OCI-LY3 (cell line): Measurements from ENCODE around the gene ADD2.

Source experiments
- H2AFZ ChIP-seq: fragments of 200-600, 300-600 bp; shearing (Covaris generic); 2 replicates; pipeline ENCODE4 v1.6.0; 2014; ENCODE audit warnings: antibody characterized with exemption, low read depth, low read length
- H3K27ac ChIP-seq: fragments of 200-600, 300-600 bp; sonication (generic); 2 replicates; pipeline ENCODE4 v1.5.1; 2014; ENCODE audit warnings: mild to moderate bottlenecking, low read length, moderate library complexity, mixed read lengths
- H3K27me3 ChIP-seq: fragments of 200-600, 300-600 bp; sonication (generic); 2 replicates; pipeline ENCODE4 v1.6.1; 2014; ENCODE audit warnings: low read depth, low read length, mixed read lengths
- H3K36me3 ChIP-seq: fragments of 200-600, 300-600 bp; sonication (generic); replicated peaks from 2 replicates; pipeline ENCODE3; 2014; ENCODE audit warnings: low read depth, low read length, mixed read lengths
- H3K4me1 ChIP-seq: fragments of 300-600, 200-600 bp; sonication (generic); 2 replicates; pipeline ENCODE4 v1.6.1; 2014; ENCODE audit warnings: low read length, mixed read lengths
- H3K4me2 ChIP-seq: fragments of 200-600, 300-600 bp; sonication (generic); 2 replicates; pipeline ENCODE4 v1.6.1; 2014; ENCODE audit warnings: low read length, mixed read lengths
- H3K4me3 ChIP-seq: fragments of 300-600, 200-600 bp; sonication (generic); 2 replicates; pipeline ENCODE4 v1.5.1; 2014; ENCODE audit warnings: antibody characterized with exemption, mild to moderate bottlenecking, low read length, moderate library complexity
- H3K79me2 ChIP-seq: fragments of 300-600, 200-600 bp; shearing (Covaris generic); 2 replicates; pipeline ENCODE4 v1.6.1; 2014; ENCODE audit warnings: mild to moderate bottlenecking, low read length, mixed read lengths
- H3K9ac ChIP-seq: fragments of 300-600, 200-600 bp; shearing (Covaris generic); 2 replicates; pipeline ENCODE4 v1.6.0; 2014; ENCODE audit warnings: mild to moderate bottlenecking, low read length, moderate library complexity
- H3K9me3 ChIP-seq: fragments of 200-600, 300-600 bp; shearing (Covaris generic); 2 replicates; pipeline ENCODE4 v1.6.1; 2014; ENCODE audit warnings: low read length, mixed read lengths; ENCODE audit not compliant: insufficient read depth
- H4K20me1 ChIP-seq: fragments of 200-600, 300-600 bp; sonication (generic); 2 replicates; pipeline ENCODE4 v1.6.1; 2016; ENCODE audit warnings: low read length, mixed read lengths; ENCODE audit not compliant: insufficient read depth
- CTCF ChIP-seq: fragments of 200-600, 300-600 bp; sonication (generic); IDR thresholded peaks from 2 replicates; pipeline ENCODE4 v1.5.1; 2014; ENCODE audit warnings: antibody characterized with exemption, low read length, low read depth
- EZH2phosphoT487 ChIP-seq: fragments of 200-600 bp; shearing (Covaris generic); IDR thresholded peaks from 2 replicates; pipeline ENCODE4 v1.6.1; 2018; ENCODE audit warnings: antibody characterized with exemption, mixed run types, low read depth

The ADD2 gene

GRCh38 chr2:70718241-70718640, 49.8 kb downstream of the ADD2 start:
- Histone ChIP-seq H2AFZ (no peak overlapping the region), H3K27ac (no peak overlapping the region), H3K36me3 (no peaks in the 10 kb centered on the region), H3K27me3 (no peaks in the 10 kb centered on the region), H3K79me2 (no peaks in the 10 kb centered on the region), H3K4me2 (no peak overlapping the region), H3K9ac (no peak overlapping the region), H3K4me3 (no peak overlapping the region), H3K9me3 (no peaks in the 10 kb centered on the region), H4K20me1 (no peaks in the 10 kb centered on the region), H3K4me1 (no peaks in the 10 kb centered on the region)
- no peak for TF ChIP-seq EZH2phosphoT487
- TF ChIP-seq CTCF, result no peak

GRCh38 chr2:70717431-70718038, 50.5 kb downstream of the ADD2 start:
- no peak overlapping the region for H3K4me3 ChIP-seq
- H3K36me3 ChIP-seq, result no peaks in the 10 kb centered on the region
- no peaks in the 10 kb centered on the region for H4K20me1 ChIP-seq
- no peak overlapping the region for H3K27ac ChIP-seq
- no peak overlapping the region for H3K4me2 ChIP-seq
- H3K9ac ChIP-seq, result no peak overlapping the region
- no peaks in the 10 kb centered on the region for H3K27me3 ChIP-seq
- no peak overlapping the region for H2AFZ ChIP-seq
- H3K79me2 ChIP-seq, result no peaks in the 10 kb centered on the region
- no peak for TF ChIP-seq EZH2phosphoT487
- TF ChIP-seq CTCF, result no peak
- H3K9me3 ChIP-seq, result no peaks in the 10 kb centered on the region
- no peaks in the 10 kb centered on the region for H3K4me1 ChIP-seq

- H3K9ac ChIP-seq, result no peak overlapping the region
- H3K79me2 ChIP-seq, result no peaks in the 10 kb centered on the region
- H3K27me3 ChIP-seq, result no peaks in the 10 kb centered on the region
- TF ChIP-seq CTCF (no peak), EZH2phosphoT487 (no peak)
- no peaks in the 10 kb centered on the region for H3K9me3 ChIP-seq
- H3K4me2 ChIP-seq, result no peak overlapping the region
- no peaks in the 10 kb centered on the region for H4K20me1 ChIP-seq
- no peak overlapping the region for H3K27ac ChIP-seq
- H3K4me1 ChIP-seq, result no peaks in the 10 kb centered on the region
- H3K36me3 ChIP-seq, result no peaks in the 10 kb centered on the region
- H3K4me3 ChIP-seq, result no peak overlapping the region
- no peak overlapping the region for H2AFZ ChIP-seq
Observed at GRCh38 chr2:70716951-70717350, 51.0 kb downstream of the ADD2 start.

- no peaks in the 10 kb centered on the region for H3K36me3 ChIP-seq
- no peaks in the 10 kb centered on the region for H3K27me3 ChIP-seq
- H3K27ac ChIP-seq, result no peak overlapping the region
- H3K9ac ChIP-seq, result no peak overlapping the region
- no peaks in the 10 kb centered on the region for H3K4me1 ChIP-seq
- H3K4me2 ChIP-seq, result no peak overlapping the region
- H4K20me1 ChIP-seq, result no peaks in the 10 kb centered on the region
- no peaks in the 10 kb centered on the region for H3K9me3 ChIP-seq
- TF ChIP-seq EZH2phosphoT487 (no peak), CTCF (no peak)
- no peaks in the 10 kb centered on the region for H3K79me2 ChIP-seq
- no peak overlapping the region for H3K4me3 ChIP-seq
- no peak overlapping the region for H2AFZ ChIP-seq
Observed at GRCh38 chr2:70716131-70716743, 51.8 kb downstream of the ADD2 start.
